Measurements from ENCODE around the gene PLCH2.
"Not testable (repeated sequence)": the region's sequence is repeated elsewhere in the genome, so short reads cannot be mapped to it uniquely, and the experiment has no call there.

PLCH2 gene

DNA sequence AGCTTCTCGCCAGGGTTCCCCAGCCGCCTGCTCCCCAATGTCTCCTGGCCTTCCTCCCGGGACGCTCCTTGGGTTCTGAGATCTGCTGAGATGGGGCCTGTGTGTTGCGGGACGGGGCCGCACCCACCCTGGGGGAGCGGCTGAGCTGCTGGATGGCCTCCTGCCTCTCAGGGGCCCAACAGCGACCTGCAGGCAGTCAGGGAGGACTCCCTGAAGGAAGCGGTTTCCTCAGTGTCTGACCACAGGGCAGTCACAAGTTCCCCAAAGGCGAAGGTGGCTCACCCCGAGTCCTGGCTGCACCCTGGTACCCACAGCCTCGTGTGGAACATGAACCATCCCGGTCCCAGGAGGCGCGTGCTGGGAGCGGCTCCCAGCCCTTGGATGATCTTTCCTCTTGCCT lies 18.6 kb upstream of the PLCH2 start:
- Histone ChIP-seq H3K4me3 (no peak overlapping the region), H3K27ac (no peak overlapping the region)

GRCh38 chr1:2458687-2459086 lies 17.4 kb upstream of the PLCH2 start:
- Histone ChIP-seq H3K27ac (no peak overlapping the region), H3K4me3 (no peak overlapping the region)

GRCh38 chr1:2459102-2459753 lies 16.9 kb upstream of the PLCH2 start:
- not testable (repeated sequence) for H3K27ac ChIP-seq, H3K4me3 ChIP-seq

- no peak overlapping the region for H3K4me3 ChIP-seq
- no peak overlapping the region for H3K27ac ChIP-seq
These were observed 16.3 kb upstream of the PLCH2 start for GRCh38 chr1:2459757-2460156.

DNA sequence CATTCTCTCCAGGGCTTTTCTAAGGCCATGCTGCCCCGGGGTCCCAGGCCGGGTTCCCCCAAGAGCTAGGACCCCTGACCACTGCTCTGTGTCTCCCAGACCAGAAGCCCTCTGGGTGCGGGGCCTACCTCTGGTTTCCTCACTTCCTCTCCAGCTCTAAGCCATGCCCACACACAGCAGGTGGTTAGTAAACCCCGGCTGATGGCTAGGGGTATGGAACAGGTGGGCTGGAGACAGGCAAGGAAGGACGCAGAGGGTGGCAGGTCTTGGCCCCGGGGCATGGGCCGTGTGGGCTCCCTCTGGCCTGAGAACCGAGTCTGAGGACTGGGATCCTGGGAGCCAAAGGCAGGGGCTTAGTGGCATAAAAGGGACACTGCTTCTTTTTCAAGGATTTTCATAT lies 15.9 kb upstream of the PLCH2 start:
- no peak overlapping the region for H3K27ac ChIP-seq
- H3K4me3 ChIP-seq: no peak overlapping the region

GRCh38 chr1:2460996-2461751 lies 14.9 kb upstream of the PLCH2 start:
- H3K27ac ChIP-seq: no peak overlapping the region
- no peak overlapping the region for H3K4me3 ChIP-seq

GRCh38 chr1:2462819-2463218 lies 13.3 kb upstream of the PLCH2 start:
- no peak overlapping the region for H3K27ac ChIP-seq
- H3K4me3 ChIP-seq: no peak overlapping the region

GRCh38 chr1:2463396-2463795 lies 12.7 kb upstream of the PLCH2 start:
- Histone ChIP-seq H3K27ac (no peak overlapping the region), H3K4me3 (no peak overlapping the region)

DNA sequence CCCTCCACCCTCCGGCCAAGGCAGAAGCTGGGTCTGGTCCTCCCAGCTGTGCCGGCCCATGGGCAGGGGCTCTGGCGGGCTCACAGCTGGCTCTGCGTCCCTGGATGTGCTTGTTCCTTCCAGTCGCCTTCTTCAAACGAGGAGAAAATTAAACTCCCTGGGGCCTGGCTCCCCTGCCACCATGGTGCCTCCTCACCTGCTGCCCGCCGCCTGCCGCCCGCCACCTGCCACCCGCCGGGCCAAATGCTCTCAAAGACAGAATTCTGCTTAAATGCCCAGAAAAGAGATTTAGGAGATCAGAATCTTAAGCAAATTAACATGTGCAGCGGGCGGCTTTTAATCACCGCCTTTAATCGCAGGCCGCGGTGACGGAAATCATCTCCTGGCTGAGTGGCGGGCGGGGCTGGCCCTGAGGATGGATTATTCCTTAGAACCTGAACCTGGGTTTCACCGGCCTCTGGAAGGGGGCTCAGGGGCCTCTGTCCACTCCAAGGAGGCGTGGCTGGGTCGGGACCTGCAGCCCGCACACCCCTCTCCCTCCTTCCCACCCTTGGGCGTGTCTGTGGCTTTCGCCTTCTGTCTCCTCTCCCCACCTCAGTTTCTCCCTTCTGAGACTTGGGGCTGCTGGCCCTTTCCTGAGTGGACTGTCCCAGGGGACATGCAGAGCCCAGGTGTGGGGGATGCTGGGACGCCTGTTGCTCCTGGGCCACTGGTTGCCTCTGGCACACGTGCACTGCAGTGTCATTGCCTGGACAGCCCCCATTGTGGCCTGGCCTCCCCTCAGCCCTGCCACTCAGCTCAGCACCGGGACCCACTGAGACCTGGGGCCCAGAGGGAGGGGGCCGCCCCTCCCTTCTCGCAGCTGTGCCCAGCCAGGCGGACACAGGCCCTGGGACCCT lies 10.5 kb upstream of the PLCH2 start:
- Histone ChIP-seq H3K27ac (no peak overlapping the region), H3K4me3 (no peak overlapping the region)

DNA sequence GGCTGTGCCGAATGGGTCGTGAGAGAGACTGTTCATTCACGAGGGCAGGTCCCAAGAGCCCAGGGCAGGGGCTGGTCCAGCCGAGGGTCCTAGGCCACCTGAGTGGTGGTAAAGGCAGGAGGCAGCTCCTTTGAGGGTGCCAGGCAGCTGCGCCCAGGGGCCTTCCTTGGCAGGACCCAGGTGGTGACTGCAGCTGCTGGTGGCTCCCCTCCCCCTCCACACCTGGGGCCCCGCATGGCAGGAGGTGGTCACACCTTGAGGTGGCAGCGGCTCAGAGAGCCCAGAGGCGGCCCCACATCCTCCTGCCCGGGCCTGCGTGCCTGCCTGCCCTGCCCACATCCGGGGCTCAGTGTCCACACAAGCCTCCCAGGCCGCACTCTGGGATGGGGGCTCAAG lies 9.8 kb upstream of the PLCH2 start:
- Histone ChIP-seq H3K27ac (no peak overlapping the region), H3K4me3 (no peak overlapping the region)

GRCh38 chr1:2466958-2467554 lies 9.0 kb upstream of the PLCH2 start:
- Histone ChIP-seq H3K27ac (no peak overlapping the region), H3K4me3 (no peak overlapping the region)

- H3K27ac ChIP-seq: no peak overlapping the region
- H3K4me3 ChIP-seq: no peak overlapping the region
These were observed 8.0 kb upstream of the PLCH2 start for GRCh38 chr1:2468041-2468472.

DNA sequence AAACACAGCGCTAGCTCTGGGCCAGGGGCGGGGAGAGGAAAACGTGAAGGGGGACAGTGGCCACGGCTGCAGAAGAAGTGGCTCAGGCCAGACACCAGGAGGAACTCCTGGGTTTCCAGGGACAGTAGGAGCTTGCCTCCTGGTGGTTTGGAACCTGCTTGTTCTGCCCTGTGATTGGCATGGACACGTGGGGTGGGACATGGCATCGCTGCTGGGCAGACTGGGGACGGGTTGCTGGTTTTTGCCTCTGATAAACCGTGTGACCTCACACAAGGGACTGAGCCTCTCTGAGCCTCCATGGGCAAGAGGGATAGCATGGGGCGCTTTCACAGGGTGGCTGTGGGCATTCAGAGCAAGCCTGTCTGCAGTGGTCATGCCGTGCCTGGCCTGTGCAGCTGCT lies 7.5 kb upstream of the PLCH2 start:
- no peak overlapping the region for H3K4me3 ChIP-seq
- no peak overlapping the region for H3K27ac ChIP-seq

DNA sequence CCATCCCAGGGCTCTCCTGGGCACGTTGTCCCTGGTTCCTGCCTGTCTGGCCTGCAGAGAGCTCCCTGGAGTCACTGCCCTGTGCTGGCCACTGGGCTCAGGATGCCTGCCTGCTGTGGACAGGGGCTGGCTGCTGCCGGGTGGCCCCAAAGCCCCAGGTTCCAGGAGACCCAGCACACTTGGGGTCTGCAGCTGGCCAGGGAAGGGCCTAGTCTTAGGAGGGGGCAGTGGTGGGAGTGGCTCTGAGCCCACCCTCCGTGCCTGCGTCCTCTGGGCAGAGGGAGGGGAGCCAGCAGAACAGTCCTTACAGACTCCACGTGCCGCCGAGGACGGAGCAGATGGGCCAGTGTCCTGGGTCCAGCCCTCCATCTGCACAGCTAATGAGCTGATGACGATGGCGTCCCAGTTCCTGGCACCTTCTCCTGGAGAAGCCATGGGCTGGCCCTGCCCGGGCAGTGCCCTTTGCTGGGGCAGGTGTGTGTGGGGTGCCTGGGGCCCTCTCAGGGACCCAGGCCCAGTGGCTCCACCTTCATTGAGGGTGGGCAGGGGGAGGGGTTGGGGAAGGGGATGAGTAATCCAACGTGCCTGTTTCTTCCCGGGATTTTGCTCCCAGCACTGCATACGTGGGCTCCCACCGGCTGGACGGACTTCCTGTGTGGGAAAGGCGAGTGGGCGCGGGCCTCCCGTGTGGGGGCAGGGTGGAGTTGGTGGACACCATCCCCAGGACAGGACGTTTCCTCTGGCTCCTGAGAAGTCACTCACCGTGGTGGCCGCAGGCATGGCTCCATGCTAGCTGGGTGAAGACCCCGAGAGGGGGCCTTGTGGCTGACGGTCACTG lies 6.8 kb upstream of the PLCH2 start:
- H3K27ac ChIP-seq: no peak overlapping the region
- no peak overlapping the region for H3K4me3 ChIP-seq

- H3K4me3 ChIP-seq: no peak overlapping the region
- no peak overlapping the region for H3K27ac ChIP-seq
These were observed 5.6 kb upstream of the PLCH2 start for GRCh38 chr1:2470290-2471158.

DNA sequence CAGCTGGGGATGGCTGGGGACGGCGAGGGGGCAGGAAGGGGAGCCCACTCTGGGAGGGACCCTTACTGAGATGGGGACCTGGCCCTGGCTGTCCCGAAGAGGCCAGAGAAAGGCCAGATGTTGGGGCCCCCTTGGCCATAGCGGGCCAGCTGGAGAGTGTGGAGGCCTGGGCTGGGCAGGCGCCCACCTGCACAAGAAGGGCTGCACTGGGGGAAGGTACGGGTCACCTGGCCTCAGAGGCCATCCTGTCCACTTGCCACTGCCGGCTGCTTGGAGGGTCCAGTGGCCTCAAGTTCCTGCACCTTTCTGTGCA lies 5.0 kb upstream of the PLCH2 start:
- Histone ChIP-seq H3K4me3 (no peak overlapping the region), H3K27ac (no peak overlapping the region)

GRCh38 chr1:2471587-2472001 lies 4.5 kb upstream of the PLCH2 start:
- Histone ChIP-seq H3K27ac (no peak overlapping the region), H3K4me3 (no peak overlapping the region)

- Histone ChIP-seq H3K27ac (no peak overlapping the region), H3K4me3 (no peak overlapping the region)
These were observed 4.0 kb upstream of the PLCH2 start for GRCh38 chr1:2472109-2472508.
